HG03196 (cell line): ENCODE measurements around the gene NDEL1.

Source experiments
- ATAC-seq: cut with Tn5 transposase; IDR thresholded peaks from one replicate; pipeline ENCODE4 v1.9.1; 2021; ENCODE audit not compliant: unreplicated experiment

The NDEL1 gene

DNA sequence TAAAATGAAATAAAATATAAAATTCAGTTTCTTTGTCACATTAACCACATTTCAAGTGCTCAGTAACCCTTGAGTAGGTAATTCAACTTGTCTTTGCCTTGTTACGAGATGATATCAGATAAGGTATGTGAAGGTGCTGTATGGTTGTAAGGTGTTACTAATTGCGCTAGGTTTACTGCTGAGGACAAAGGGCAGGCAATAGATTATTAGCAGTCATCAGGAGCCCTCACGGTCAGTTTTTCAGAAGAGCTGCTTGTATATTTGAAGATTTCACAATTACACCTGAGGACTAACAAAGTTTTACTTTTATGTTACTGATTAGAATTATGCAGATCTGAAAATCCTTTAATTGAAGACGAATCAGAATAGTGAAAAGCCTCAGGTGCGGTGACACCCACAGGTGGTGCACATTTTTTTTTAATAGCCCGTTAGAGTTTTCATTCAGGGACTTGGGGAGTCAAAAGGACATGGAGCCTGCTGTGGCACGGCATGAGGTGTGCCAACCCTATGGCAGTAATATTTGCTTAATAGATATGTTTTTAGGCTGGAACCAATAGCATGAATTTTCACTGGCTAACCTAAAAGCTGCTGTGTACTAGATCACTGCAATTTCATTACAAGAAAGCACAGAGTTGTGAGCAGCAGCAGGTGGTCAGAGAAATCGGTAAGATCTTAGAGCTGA is 16.4 kb downstream of the NDEL1 start:
- ATAC-seq: no peak

DNA sequence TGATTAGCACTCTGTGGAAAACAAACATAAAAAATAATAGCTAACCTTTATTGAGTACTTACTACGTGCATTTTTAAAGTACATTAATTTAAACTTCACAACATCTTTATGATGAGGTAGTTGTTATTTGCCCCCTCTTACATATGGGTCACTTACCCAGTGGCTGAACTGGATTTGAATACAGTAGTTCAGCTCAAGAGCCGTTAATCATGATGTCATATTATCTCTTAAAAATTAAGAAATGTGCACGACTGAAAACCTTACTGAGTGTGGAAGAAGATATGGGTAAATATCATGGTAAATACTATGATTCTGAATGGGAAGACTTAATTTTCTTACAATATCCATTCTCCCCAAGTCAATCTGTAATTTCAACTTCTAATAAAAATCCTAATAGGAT is 17.6 kb downstream of the NDEL1 start:
- no peak for ATAC-seq

DNA sequence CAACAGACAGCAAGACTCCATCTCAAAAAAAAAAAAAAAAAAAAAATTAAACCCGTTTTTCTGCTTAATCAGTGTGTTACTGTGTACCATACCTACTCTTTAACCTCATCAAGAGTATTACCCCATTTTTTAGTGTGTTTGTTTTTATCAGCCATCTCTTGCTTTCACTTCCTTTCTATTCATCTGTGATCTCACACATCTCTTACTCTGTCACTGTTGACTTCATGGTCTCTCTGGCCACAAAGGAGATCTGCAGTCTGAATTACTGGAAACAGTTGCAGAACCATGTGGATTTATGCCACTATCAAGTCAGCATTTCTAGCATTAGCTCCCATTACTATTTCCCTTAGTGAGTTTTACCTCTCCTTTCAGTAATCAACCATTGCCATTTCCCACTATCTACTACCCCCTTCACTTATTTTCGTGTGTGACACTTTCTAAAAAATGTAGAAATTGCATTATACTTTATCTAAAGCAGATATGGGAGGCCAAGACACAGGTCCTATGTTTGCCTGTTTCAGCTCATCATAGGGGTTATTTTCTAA is 20.1 kb downstream of the NDEL1 start:
- no peak for ATAC-seq

DNA sequence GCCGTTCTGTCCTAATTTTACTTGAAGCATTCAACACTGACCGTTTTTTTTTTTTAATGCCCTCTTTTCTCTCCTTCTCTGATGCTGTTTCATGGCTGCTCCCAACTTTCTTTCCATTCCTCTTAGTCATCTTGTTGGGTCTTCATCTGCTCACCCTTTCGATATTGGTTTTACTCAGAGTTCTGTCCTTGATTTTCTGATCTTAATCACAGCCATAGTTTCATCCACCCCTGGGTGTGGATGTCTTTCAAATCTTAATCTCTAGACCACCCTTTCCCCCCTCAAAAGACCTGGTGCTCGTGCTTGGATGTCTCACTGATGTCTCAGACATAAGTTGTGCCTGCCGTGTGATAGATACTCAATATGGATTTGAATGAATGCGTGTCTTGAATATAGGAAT is 22.4 kb downstream of the NDEL1 start:
- no peak for ATAC-seq

DNA sequence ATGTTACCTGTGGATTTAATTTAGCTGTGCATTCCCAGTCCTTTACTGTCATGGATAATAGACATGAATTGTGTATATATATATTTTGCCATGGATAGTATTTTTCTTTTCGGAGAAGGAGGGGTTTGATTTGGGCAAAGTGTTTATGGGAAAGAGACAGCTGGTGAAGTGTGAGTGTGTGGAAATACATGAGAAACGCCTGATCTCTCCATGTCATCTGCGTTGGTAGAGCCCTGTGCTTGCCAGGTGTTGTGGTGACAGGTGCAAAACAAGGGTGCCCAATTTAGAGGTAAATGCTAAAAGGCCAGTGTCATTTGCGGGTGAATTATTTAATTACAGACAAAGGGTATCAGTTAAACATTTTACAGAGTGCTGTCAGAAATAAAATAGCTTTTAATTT is 23.4 kb downstream of the NDEL1 start:
- no peak for ATAC-seq

DNA sequence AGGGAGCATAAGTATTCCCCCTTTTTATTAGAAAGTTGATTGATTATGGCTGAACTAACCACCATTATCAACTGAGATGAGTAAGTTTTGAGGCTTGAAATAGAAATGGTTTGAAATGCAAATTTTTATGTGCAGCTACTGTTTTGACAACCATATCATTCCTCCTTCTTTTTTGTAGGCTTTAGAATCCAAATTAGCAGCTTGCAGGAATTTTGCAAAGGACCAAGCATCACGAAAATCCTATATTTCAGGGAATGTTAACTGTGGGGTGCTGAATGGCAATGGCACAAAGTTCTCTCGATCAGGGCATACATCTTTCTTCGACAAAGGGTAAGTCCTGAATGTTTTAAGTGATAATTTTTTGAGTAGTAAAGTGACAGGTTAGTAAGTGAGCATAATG is 24.1 kb downstream of the NDEL1 start:
- no peak for ATAC-seq

DNA sequence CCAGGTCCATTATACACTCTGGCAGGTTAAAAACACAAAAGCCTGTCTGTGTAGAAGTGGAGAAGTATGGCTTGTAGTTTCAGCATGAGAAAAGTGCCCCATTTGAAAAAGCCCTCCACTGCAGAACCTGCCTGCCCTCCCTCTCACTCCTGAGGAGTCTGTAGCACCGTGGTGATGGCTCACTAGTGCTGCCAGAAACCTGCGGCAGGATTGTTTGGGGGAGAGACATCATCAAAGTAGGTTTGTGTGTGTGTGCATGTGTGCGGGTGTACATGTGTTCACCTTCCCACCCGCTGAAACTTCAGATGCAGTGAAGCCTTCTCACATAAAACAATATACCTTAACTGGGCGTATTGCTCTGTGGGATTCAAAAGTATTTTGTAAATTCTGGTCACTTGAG is 26.9 kb downstream of the NDEL1 start:
- no peak for ATAC-seq

DNA sequence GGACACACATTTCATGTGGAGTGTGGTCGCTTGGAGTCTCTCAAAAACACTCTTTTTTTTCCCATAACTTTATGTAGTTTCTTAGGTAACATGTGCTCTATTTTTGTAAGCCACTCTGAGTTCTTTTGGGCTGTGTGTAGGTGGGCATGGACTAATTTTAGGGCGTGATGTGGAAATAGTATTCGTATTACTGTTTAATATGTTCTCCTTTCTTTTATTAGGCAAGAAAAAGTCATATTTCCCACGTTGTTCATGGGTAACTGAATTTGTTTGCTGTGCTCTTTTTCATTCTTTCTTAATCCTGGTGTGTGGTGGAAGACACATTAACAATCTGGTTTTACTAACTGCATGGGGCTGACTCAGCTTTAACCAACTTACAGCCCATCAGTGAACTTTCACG is 27.4 kb downstream of the NDEL1 start:
- ATAC-seq: no peak

DNA sequence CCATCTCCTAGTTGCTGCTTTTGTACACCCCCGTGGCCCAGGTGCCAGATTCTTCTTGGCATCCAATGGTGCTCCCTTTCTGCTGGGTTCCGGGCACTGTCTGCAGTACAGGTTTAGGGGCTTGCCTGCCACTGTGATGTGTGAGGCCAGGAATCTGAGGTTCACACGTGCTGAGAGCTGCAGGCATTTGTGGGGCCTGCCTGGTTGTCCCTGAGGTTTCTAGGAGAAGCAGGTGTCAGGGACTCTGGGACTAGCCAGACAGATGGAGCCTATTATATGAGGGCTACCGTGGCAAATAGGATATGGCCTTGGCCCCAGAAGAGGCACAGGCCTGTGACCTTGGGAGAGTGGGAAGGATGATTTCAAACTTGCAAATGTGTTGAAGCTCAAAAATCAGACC is 29.3 kb downstream of the NDEL1 start:
- ATAC-seq: no peak

DNA sequence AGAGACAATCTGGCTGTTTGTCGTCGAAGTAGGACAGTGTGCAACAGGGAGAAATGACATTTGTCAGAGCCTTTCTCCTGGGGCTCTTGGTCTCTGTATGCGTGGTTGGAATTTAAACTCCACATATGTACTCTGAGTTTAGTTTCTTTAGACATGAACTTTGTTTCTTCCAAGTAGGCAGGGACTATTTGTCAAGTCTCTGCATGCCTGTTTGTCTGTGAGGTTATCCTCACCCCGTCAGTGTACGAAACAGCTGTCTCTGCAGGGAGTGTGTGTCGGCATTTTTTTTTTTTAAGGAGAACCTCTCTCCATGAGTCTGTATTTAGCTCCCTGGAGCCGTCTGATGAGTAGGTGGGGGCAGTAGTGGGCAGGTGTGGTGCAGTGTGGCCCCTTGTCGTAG is 29.7 kb downstream of the NDEL1 start:
- ATAC-seq: no peak

DNA sequence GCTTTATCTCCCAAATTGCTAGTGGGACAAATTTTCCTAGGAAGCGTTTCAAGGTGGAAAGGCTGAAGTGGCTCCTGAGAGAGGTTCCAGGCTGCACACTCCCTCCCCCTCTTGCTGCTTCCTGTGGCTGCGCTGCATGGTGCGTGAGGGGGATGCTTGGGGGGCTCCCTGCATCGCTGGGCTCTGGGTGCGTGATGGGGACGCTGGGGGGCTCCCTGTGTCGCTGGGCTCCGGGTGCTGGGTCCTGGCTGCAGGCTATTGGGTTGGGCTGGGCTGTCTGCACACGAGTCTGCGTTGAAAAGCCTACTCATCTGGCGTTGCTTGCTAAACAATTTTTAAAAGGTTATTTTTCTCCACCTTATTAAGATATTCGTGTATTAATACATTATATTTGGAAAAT is 30.1 kb downstream of the NDEL1 start:
- no peak for ATAC-seq

DNA sequence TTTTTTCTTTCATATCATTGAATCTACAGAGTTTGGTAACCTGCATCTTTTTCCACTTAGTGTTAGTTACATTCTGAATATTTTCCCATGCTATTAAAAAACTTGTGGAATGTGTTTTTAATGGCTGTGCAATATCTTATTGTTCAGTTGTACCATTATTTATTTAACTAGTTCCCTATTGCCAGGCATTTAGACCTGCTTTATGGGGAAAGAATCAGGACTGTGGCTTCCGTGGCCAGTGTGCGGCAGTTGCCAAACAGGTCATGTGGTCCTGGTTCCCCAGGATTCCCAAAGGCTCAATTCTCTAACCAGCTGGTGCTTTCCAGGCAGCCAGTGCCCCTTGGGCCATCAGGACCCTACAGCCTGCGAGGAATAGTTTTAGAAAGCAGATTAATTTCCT is 30.8 kb downstream of the NDEL1 start:
- no peak for ATAC-seq

DNA sequence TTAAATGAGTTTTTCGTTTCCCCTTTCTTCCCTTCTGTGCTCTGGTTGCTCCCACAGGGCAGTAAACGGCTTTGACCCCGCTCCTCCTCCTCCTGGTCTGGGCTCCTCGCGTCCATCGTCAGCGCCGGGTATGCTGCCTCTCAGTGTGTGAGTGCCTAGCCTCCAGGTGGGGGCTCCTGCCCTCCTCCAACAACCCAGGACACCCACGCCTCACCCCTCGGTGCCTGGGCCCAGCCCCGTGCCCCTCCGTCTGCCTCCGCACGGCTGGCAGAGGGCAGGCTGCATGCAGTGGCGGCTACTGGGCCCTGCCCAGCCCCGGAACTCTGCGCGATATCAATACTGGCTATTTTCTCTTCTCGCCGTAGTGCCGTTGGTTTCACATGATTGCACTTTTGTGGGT is 31.2 kb downstream of the NDEL1 start:
- ATAC-seq: no peak

DNA sequence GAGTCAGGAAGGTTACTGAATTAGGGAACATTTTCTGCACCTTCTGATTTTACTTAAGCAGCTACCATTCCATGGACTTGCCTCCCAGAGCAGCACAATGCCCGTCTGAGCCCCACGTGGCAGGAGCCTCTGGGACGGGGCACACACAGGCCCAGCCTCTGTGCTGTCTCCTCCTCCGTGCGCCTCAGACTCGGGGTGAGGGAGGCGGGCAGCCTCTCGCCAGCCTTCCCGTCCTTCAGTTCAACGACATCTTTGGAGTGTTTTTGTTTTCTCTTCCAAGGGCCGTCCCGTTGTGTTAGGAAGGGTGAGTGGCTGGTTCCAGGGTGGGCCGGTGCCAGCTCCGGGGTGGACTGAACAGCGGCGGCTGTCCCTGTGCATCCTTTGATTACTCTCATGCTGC is 31.8 kb downstream of the NDEL1 start:
- no peak for ATAC-seq

DNA sequence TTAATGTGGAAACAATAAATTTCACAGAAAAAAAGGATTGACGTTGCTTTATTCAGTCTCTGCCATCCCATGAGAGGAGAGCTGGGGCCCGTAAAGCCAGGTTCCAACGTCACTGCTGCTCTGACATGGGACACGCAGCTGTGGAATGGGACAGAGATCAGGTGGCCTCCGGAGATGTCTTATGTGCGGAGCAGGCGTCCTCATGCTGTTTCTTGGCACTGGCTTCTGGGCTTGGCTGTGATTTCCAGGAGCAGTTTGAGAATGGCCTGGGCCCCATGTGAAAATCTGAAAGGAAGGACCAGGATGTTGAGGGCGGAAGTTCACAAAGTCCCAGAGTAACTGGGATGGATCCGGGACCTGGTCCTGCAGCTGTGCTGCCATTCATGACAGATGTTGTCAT is 32.4 kb downstream of the NDEL1 start:
- ATAC-seq: no peak

DNA sequence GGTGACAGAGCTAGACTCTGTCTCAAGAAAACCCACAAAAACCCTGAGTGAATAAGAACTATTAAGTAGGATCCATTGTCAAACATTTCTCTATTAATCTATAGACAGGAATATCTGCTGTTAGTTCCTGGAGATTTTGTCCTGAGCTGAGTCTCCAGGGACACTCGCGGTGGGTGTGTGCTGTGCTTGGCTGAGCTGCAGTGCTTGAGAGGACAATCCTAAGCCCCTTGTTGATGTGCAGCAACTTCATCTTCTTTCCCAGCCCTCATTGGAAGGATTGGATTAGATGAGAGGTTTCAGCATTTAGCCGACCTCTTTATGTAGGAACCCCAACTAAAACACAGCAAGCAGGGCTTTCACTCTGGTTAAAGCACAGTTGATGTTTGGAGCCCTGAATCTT is 33.3 kb downstream of the NDEL1 start:
- ATAC-seq: no peak

DNA sequence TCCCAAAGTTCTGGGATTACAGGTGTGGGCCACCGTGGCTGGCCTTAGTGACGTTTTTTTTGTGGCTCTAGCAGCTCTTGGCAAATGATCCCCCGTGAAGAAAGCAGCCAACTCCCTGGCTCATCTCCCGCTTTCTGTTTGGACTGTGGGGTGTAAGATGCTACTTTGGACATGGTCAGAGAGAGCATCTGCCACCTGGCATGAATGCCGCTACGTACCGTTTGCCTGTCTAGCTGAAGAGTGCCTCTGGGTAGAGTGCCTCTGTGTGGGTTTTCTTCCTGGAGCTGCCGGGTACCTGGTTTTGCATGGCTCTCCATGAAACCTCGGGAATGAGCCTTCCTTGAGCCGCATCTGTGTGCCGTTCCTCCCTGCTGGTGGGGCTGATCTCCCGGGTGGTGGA is 34.3 kb downstream of the NDEL1 start:
- ATAC-seq: no peak

DNA sequence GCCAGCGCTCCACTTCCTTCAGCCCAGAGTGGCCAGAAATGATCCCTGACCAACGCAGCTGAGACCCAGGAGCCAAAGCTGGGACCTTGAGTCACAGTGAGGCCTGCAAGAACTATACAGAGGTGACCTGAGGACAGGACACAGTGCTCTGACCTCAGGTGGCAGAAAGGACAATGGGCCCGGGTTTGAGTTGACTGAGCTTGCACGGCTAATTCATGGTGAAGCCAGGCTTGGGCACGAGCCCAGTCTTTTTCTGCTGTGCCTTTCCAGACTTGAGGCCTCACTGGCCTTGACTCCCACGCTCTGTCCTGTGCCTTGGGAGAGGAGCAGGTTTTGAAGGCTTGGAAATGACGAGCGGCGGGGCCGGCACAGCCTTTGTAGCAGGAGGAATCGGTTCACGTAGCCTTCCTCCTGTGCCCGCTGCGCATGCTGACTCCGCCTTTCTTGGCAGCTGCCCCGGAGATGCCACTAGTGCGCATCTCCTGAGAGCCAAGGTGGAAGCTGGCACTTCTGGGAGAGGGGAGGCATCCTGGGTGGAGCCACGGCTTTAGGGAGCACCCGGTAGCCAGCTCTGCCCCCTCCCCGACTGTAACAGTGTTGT is 34.9 kb downstream of the NDEL1 start:
- ATAC-seq: no peak

DNA sequence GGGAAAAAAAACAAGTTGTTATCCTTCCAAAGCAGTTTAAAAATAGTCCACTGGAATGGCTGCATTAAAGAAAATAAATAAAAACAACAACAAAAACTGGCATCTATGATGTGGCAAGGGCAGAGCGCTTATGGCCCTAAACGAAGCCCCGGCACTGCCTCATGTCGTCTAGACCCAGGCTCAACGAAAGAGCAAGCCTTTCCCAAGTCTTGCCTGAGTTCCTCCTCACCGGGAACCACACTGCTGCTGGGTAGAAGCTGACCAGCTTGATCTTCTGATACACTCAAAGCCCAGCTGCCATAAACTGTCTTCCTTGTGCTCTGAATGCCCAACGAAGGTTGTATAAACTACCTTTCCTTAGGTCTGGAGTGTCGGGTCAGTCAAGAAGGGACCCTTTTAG is 37.0 kb downstream of the NDEL1 start:
- no peak for ATAC-seq

DNA sequence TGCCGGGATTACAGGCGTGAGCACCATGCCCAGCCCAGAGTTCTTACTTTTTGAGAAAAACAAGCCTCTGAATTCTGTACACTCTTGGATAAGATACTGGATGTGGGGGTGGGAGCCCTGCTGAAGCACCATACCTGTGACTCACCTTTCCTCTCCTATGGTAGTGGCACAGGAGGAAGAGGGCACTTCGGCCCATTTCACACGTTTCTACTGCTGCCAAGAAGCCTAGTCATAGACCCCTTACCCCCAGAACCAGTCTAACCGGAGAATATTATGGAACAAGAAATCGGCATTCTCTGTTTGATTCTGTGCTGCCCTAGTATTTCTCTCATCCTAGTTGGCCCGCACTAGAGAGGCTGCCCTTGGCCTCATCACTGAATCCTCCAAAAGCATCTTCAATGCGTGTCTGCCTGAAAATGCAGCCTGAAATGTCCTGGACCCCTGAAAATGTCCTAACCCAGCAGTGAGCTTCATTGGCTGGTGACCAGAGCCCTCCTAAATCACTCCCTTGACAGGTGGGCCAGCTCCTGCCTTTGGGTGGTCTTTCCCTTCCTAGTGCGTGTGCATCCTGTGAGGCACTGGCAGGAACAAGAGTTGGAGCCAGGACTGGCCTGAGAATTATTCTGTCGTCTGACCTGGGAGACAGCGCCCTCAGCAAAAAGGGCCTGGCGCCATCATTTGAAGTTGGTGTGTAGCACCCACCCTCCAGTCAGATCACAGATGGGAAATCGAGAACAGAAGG is 37.9 kb downstream of the NDEL1 start:
- no peak for ATAC-seq

DNA sequence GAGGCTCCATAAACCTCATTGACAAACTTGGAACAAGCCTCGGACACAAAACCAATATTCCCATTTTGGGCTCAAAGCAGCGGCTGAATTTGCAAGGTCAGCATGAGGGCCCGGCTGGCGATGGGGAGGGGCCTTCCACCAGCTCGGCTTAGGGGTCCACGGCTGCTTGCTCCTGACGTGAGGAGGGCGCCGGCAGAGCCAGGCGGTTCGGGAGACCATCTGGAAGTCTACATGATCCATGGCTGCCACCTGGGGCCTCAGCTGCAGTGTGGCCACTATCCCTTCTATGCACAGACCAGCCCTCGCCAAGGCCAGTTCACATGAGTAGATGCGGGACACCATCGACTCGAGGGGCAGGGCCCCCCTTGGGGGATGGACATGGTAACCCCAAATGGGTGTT is 39.1 kb downstream of the NDEL1 start:
- ATAC-seq: no peak

DNA sequence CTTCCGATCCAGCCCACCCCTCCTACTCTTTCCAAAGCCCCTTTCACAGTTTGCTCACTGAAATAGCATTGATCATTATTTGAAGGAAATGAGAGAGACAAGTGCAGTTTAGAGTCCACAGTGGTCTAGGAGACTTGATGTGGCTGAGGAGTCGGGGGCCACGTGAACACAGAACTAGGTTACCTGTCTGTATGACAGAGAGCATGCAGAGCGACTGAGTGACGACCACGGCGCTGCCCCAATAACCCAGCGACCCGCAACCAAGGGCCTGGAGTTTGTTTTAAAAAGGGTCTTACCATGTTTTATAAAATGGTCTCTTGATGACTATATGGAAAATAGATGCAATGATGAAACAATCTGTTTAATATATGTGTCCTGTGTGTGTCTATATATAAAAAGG is 39.5 kb downstream of the NDEL1 start:
- ATAC-seq: no peak
